NCI-H2081 (cell line): ENCODE results near the gene CTNNA2.

Source experiments
- DNase-seq, 2 experiments: peaks; one replicate each; lab custom pipeline; 2025; lab: John Stamatoyannopoulos, UW

The CTNNA2 gene

GRCh38 chr2:79512442-79513401 is at the start of gene CTNNA2:
TSS of gene CTNNA2 (plus strand) at chr2:79513051.
- peak; percentile 93 to 98 for DNase-seq

- no peak for DNase-seq
Observed at GRCh38 chr2:79487399-79487798, 25.5 kb upstream of the CTNNA2 start.

DNA sequence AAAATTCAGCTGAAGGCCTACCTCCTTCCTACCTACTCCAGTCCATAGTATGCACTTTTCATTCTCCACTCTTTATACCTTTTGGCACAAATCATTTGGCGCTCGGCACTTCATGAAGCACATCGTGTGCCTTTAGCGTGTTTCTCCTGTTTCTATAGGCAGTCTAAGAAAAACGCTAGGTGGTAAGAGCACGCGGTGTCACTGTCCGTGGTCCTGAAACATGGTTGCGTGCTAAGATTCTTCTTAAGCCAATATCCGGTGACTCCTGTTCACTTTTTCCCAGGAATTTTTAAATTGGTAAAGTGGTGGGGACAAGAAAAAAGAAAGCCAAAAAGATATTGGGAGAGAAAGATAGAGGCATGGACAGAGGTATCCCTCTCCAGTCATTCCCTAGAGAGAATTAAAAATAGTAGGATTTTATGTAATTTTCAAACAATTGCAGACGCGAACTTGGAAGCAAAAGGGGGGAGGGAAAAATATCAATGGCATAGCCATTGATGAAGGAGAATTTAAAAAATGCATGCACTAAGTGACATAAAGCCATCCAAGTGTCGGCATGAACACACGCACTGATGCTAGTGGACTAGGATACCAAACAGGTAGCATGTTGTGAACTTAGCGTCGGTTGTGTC is 1.4 kb upstream of the CTNNA2 start:
- no peak for DNase-seq

DNA sequence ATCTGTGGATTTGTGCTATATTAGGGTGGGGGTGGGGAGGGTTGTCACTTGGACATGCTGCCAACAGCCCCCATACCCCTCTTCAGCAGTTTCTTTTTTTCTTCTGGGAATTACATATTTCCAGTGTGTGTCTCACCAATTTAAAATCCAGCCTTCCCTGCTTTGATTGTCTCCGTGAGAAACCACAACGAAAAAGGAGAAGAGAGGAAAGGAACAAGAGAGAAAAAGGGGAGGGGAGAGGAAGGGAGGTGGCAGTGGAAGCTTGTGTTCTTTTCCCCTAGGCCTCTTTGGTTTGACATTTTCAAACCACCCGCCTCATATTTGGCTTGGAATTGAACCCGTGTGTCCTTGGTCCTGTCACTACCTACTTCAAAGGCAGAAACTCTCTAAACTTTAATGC is 860 bp downstream of the CTNNA2 start:
- DNase-seq = peak in 1 of 2 experiments; percentile 9

DNA sequence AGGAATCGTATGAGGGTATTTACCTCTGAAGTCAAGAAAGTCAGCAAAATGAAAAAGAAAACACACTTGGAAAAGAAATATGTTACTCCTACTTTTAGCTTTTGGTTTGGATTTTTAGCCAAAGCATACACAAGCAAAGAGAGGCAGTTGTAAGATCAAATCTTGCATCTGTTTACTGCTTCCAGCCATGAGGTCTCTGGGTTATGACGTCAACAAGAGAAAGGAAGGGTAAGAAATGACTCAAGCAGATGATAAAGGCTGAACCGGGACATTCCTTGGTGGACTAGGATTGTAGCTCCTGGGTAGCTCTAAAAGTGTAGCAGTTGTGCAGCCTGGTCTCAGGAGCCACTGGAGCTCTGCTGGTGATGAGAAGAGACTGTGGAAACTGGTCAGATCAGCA is 16.8 kb downstream of the CTNNA2 start:
- no peak for DNase-seq

DNA sequence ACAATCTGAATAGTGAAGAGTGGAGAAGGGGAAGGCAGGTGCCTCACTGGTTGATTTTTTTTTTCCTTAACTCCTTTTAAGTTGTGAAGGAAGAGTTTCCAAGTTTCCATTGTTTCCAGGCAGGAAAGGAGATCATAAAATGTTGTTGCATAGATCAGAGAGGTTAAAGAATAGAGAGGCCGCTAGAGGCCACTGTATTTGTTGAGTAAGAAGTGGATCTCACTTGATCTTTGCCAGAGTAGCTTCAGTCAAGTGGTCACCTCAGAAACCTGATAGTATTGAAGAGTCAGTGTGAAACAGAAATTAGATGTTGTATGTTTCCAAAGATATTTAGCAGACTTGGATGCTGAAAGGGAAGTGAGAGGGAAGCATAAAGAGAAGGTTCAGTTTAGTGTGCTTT is 17.6 kb downstream of the CTNNA2 start:
- peak in 1 of 2 experiments; percentile 5 for DNase-seq

- DNase-seq = no peak
Observed at GRCh38 chr2:79547568-79547967, 34.7 kb downstream of the CTNNA2 start.

DNA sequence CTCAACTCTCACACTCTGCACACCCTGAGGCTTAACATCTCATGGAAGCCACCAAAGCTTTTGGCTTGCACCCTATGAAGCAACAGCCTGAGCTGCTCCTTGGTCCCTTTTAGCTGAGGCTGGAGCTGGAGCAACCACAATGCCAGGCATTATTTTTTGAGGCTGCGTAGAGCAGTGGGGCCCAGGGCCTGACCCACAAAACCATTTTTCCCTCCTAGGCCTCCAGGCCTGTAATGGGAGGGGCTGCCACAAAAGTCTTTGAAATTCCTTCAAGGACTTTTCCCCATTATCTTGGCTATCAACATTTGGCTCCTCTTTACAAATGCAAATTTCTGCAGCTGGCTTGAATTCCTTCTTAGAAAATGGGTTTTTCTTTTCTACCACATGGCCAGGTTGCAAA is 39.8 kb downstream of the CTNNA2 start:
- no peak for DNase-seq

DNA sequence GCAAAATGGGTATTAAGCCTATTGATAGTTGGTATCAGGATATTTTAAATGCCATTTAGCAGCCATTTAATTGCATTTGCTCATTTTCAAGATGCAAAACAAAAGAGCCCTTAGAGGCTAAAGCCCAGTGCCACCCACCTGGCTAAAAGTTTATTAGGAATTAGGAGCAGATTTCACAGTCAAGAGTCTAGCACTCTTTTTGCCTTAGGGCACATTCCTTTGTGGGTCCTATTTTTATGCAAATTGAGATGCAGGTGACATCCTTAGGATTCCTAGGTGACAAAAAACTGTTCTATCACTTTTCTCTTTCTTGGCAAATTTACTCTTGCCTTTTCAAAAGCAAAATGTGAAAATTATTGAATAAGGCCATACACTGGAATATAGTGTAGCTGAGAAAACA is 42.0 kb downstream of the CTNNA2 start:
- DNase-seq = no peak

GRCh38 chr2:79564065-79564464 is 51.2 kb downstream of the CTNNA2 start:
- no peak for DNase-seq

GRCh38 chr2:79569048-79569447 is 56.2 kb downstream of the CTNNA2 start:
- DNase-seq = no peak

- peak; percentile 12 to 60 for DNase-seq
Observed at GRCh38 chr2:79573895-79574674, 61.2 kb downstream of the CTNNA2 start.

DNA sequence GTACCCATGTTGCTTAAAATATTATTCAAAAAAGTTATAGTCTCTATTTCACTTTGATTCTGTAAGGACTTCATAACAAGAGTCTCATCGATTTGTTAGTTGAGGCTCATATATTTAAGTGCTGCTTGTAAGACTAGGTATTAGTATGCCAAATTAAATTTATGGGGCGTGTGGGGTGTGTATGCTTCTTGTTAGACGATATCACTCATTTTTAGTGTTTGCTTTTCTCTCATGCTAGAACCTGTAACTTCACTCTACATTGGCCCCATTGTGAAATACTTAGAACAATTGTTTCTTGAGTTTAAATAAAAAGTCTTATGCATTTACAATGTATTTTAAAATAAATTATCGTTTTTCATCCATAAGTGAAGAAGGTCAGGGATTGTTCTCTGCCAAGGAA is 63.6 kb downstream of the CTNNA2 start:
- peak in 1 of 2 experiments; percentile 31 for DNase-seq

- DNase-seq = no peak
Observed at GRCh38 chr2:79578952-79579351, 66.1 kb downstream of the CTNNA2 start.

GRCh38 chr2:79580175-79580574 is 67.3 kb downstream of the CTNNA2 start:
- DNase-seq = no peak

DNA sequence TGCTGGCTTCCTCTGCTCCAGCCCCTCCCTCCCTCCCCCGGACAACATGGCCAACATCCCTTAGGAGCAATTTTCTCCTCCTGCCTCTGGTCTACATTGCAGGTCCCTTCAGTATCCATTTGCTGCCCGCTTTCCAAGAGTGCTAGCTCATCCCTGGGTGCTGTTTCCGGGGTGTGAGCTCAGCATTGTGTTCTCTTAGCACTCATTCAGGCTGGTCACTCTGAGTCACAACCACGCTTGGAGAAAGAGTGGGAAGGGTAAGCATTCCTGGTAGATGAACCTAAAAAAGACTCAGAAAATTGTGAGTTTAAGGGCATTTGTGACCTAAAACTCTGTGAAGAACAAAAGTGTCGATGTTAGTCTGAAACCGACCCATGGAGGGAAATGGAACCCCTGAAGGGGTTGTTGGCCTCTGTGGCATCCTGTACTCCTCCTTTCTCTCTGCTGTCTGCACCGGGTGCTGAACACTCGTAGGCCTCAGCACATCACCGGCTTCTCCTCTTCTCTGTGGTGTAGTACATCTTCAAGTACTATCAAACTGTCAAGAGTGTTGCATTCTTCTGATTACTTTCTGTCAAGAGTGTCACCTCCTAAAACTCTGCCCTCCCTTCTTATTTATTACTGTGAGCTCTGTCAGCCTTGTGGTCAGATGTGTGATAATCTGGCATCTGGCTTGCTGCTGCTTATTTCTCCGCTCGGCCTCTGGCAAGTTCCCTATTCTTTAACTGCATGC is 73.0 kb downstream of the CTNNA2 start:
- DNase-seq = no peak

GRCh38 chr2:79591281-79591680 is 78.4 kb downstream of the CTNNA2 start:
- DNase-seq = no peak

GRCh38 chr2:79593237-79593867 is 80.5 kb downstream of the CTNNA2 start:
- DNase-seq = no peak

- no peak for DNase-seq
Observed at GRCh38 chr2:79596403-79596802, 83.6 kb downstream of the CTNNA2 start.

DNA sequence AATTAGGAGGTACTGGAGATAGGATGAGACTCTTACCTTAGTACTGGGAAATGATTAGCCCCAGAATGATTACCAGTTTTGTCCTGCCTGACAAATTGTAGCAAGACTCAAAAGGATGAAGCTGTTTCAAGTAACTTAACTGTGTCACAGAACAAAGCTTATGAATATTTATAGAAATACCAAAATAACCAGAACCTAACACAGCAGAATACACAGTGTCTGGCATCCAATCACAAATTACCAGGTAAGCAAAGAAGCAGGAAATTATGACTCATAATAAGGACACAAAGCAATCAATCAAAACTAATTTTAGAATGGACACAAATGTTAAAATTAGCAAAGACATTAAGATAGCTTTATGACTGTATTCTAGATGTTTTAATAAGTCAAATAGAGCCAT is 91.9 kb downstream of the CTNNA2 start:
- DNase-seq = no peak

DNA sequence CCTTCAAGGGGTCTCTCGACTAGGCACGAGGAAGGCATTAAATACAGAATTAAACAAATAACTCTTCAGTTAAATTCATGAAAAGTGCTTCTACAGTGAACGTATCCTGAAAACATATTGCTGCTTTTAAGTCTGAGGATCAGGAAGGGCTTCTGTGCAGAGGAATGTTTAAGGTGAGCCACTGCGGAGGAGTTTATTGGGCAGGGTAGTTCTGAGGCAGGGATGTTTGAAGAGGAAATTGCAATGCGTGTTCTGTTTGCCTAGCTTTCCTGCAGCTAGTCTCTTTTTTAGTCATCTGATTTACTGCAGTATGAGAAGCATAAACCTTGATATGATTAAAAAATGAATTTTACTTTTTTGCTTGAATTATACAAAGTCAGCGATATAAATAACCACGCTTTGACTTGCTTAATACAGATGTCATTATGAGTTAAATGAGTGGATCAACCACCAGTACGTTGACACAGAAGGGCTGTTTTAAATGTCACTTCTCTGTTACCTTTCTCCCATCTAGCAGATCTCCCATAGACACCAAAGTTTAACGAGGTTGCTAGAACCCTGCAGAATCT is 98.7 kb downstream of the CTNNA2 start:
- no peak for DNase-seq
